COR-L47 (cell line): ENCODE results near the gene HCAR2.
A peak's percentile ranks its signal among the peaks of the same experiment; 100 is the strongest.
"Not testable (repeated sequence)": the region's sequence is repeated elsewhere in the genome, so short reads cannot be mapped to it uniquely, and the experiment has no call there.

Experiments used
- DNase-seq: peaks from one replicate; lab custom pipeline; 2025; lab: John Stamatoyannopoulos, UW

HCAR2 gene

GRCh38 chr12:122702890-122703611, at the start of gene HCAR2:
Gene HCAR2, minus strand, starts transcription at chr12:122703357. Its CDS starts 74 bp downstream, at chr12:122703283.
- DNase-seq, result not testable (repeated sequence)

DNA sequence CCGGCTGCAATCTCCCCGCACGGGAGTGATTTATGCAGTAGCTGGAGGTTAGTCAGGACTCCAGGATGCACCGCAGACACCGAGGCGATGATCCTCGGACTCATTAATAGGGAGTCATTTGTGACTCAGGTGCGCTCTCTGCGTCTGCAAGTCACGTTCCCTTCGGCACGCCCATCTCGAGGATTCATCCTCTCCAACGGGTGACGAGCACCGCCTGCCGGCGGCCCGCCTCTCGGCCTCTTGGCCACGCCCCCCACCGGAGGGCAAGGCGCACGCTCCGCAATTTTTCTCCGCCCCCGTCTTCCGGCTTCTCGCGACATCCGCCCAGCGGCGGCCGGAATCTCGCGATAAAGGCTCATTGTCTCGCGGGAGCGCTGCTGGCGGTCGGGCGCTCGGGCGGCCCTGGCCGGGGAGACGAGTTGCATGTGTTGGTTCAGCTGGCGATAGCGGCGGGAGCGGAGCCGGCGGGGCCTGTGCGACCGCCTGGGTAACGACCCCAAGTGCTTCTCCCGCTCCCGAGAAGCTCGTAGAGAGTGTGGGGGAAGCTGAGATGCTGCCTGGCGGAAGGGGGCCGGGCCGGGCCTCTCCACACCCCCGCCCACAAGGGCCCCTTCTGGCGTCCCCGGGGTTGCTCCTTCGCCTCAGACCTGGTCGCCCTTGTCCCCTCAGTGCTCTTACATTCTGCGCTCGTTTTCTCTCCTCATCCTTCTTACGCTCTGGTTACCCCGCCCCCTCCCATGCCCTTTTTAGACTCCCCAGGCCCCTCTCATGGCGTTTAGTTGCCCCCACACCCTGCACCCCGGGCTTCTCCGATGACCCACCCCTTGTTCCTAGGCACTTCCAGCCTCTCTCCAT, 49.5 kb upstream of the HCAR2 start, which contains the start of gene DENR:
TSS of gene DENR (plus strand) at position 361 of the 855 bp plus-strand sequence. CDS start 878 bp downstream, outside the sequence.
- peak; percentile 98 for DNase-seq

- not testable (repeated sequence) for DNase-seq
Observed at GRCh38 chr12:122750781-122751515, 47.8 kb upstream of the HCAR2 start.

- no peak for DNase-seq
Observed at GRCh38 chr12:122749569-122750332, 46.6 kb upstream of the HCAR2 start.

- no peak for DNase-seq
Observed at GRCh38 chr12:122747224-122748135, 44.3 kb upstream of the HCAR2 start.

GRCh38 chr12:122743895-122744525, 40.9 kb upstream of the HCAR2 start:
- no peak for DNase-seq

- DNase-seq, result no peak
Observed at GRCh38 chr12:122740351-122740750, 37.2 kb upstream of the HCAR2 start.

DNA sequence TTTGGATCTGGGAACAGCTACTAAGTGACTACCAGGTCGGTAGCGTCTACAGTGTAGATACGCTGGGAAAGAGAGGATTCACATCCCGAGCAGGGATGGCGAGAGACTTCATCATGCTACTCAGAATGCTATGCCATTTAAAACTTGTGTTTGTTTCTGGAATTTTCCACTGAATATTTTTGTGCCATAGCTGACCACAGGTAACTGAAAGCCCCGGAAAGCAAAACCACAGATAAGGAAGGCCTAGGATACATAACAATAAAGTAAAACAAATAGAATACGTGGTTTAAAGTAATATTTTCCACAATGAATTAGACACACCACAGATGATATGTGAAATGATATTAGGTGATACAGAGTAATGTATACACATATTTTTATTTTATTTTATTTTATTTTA, 35.4 kb upstream of the HCAR2 start:
- DNase-seq, result no peak

DNA sequence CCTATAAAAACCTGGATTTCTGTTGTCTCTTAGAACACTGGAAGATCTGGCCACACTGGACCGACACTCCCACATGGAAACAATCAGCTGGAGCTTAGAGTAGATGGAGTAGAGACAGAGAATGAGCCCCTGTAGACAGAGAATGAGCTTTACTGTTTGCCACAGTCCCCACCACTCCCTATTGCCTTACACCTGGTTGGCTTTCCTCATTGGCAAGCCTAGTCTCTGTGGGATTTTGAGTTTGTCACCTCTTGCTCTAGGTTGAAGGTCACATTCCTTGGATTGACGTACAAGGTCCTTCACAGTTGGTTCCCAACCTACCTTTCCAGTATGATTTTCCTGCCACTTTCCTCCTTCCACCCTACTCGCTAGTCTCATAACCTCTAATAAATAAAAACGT, 29.5 kb upstream of the HCAR2 start:
- DNase-seq, result no peak

- no peak for DNase-seq
Observed at GRCh38 chr12:122732170-122732569, 29.0 kb upstream of the HCAR2 start.

DNA sequence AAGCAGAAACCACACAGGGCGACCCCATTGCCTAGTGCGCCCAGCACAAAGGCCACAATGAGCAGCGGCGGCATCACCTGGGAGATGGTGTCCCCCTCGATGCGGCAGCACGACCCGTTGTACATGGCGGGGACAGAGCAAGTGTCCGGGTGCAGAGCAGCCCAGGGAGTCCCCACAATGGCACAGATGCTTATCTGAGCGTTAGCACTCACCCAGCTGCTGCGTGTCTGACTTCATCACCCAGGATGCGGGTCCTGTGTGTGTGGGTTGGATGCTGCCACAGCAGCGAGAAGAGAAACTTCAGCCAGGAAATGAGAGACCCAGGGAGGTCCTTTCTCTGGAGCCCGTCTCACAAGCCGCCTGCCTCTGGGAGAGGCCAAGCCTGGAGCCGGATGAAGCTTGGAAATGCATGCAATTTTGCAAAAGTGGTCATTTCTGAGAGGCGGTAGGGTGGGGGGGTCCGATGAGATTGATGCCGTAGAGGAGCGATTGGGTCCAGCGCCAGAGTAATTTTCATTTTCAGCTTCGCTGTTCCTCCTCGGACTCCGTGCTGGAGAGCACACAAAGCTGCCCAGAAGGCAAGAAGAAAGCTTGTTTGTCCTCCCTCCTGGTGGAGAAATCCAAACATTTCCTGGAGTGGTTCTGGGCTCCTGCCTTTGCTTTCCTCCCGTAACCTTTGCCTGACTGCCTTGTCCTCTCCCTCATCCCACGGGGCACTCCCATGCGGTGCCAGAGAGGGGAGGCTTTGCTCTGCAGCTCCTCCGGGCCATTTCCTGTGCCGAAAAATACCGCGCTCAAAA, 27.3 kb upstream of the HCAR2 start, which contains the start of gene HCAR1:
TSS of gene HCAR1 (minus strand) at position 630 of the 800 bp plus-strand sequence. CDS start at position 125, 505 bp downstream.
- DNase-seq, result peak; percentile 52

DNA sequence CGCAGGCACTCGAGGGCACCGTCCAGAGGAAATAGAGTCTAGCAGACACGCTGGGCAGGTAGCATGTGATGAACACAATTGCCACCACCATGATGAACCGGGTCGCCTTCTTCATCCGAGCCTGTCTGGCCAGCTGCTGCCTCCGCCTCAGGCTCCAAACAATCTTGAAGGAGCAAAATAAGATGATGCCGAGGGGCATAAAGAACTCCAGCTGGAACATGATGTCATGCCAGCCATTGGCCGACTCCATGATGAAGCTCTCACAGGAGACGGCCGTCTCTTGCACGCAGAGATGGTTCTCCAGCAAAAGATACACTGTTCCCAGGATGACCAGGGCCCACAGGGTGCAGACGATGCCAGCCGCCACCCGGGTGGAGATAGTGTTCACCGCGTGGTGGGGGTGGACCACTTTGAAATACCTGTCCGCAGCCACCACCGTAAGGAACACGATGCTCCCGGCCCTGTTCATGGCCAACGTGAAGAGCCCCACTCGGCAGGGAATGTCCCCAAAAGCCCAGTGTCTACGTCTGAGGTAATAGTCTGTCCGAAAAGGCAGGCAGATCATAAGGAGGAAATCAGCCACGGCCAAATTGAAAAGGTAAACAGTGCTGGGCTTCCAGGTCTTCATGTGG, 26.5 kb upstream of the HCAR2 start:
- DNase-seq, result no peak

- DNase-seq, result no peak
Observed at GRCh38 chr12:122726080-122726558, 23.0 kb upstream of the HCAR2 start.

GRCh38 chr12:122725452-122726079, 22.4 kb upstream of the HCAR2 start:
- no peak for DNase-seq

- DNase-seq, result no peak
Observed at GRCh38 chr12:122724641-122725243, 21.6 kb upstream of the HCAR2 start.

DNA sequence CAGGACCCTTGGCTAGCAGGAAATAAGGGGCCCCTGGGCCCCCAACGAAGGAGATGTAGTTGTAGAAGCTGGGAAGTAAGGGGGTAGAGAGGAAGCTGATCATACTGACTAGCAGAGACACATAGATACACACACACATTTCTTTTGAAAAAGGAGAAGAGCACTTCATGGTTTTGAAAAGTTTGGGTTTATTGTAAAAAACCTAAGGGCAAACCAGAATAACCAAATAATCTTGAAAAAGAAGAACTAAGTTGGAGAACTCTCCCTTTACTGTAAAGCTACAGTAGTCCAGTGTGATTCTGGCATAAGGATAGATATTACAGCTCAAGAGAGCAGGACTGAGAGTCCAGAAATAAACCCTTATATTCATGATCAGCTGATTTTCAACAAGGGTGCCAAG, 19.2 kb upstream of the HCAR2 start:
- no peak for DNase-seq

DNA sequence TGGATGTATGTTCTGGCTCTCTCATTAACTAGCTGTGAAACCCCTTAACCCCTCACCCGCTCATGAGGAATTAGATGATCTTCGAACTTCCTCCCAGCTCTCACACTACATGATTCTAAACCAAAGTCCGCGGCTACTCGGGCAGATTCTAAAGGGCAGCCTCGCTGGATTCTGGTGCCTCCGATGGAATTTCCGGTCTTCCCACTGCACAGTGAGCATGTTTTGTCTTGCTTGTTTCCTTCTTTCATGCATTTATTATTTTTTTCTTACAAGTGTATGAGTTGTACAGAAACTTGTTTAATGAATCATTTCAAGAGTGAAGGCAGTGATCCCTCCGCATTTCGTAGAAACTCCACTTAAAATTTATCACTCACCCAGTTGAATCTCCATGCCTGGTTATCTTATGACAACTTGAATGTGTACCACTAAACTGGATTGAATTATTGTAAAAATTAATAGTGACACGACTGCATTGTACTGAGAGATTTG, 17.9 kb upstream of the HCAR2 start:
- DNase-seq, result no peak
